ENCODE data around the gene CUL9. TPM values are rescaled to one million over a fixed set of nuclear protein-coding genes. Genes with fewer than 3 reads are reported as not detected.

CUL9 gene
- total RNA-seq, 1 experiment from 2014 or later, result 15.2 TPM

- Histone ChIP-seq H3K9me3 (ENCODE audit: control insufficient read depth, low read depth, low read length) (no peaks in the 10 kb centered on the region), H3K4ac (ENCODE audit: low read depth, low read length) (no peak overlapping the region), H2BK20ac (ENCODE audit: low read depth, low read length, poor library complexity, severe bottlenecking) (no peak overlapping the region), H2AFZ (ENCODE audit: low read length) (no peak overlapping the region), H4K91ac (ENCODE audit: insufficient read length, low read depth, low read length) (no peak overlapping the region), H2BK15ac (ENCODE audit: low read depth, low read length) (no peak overlapping the region), H3K4me2 (ENCODE audit: insufficient read depth, insufficient read length, low read length) (no peak overlapping the region), H3T11ph (ENCODE audit: low read length) (no peak overlapping the region), H3K79me1 (ENCODE audit: insufficient read depth, low read depth, low read length, poor library complexity, severe bottlenecking) (no peaks in the 10 kb centered on the region), H2BK5ac (ENCODE audit: insufficient read length, low read length) (no peak overlapping the region), H3K4me1 (ENCODE audit: insufficient read depth, low read length) (peaks cover 10% of the 10 kb centered on the region; the same call in 1 of the 2 replicates), H4K8ac (replicated peaks; ENCODE audit: insufficient read length, low read depth, low read length) (no peak overlapping the region), H2BK12ac (ENCODE audit: insufficient read length, low read depth, low read length) (no peak overlapping the region), H3K14ac (ENCODE audit: insufficient read depth, low read length) (no peak overlapping the region), H3K9ac (ENCODE audit: extremely low read depth, insufficient read length, low read length) (no peak overlapping the region), H4K5ac (ENCODE audit: insufficient read length, low read depth, low read length) (no peak overlapping the region), H3K18ac (ENCODE audit: insufficient read length, low read depth, low read length) (no peak overlapping the region), H3K27me3 (ENCODE audit: insufficient read depth, low read length) (peaks cover 22% of the 10 kb centered on the region), H3K27ac (ENCODE audit: insufficient read length, low read depth, low read length) (no peak overlapping the region), H2AK5ac (ENCODE audit: insufficient read length, low read length) (no peak overlapping the region), H3K79me2 (ENCODE audit: insufficient read depth, low read length) (no peaks in the 10 kb centered on the region), H2BK120ac (ENCODE audit: low read depth, low read length, poor library complexity, severe bottlenecking) (no peak overlapping the region), H3K23me2 (ENCODE audit: insufficient read length, low read depth, low read length, poor library complexity, severe bottlenecking) (peaks cover 10% of the 10 kb centered on the region), H4K20me1 (ENCODE audit: control insufficient read depth, insufficient read depth, insufficient read length) (no peaks in the 10 kb centered on the region), H3K23ac (ENCODE audit: insufficient read length, low read depth, low read length) (no peak overlapping the region), H3K56ac (ENCODE audit: insufficient read length, low read depth, low read length) (no peak overlapping the region)
- TF ChIP-seq CTCF (conservative IDR thresholded peaks at IDR 0.05), result no peak
- H3K4me3 Mint-ChIP-seq, result no peak overlapping the region
- WGBS (ENCODE audit: extremely low coverage, insufficient read length, low lambda C conversion rate), result no CpG with 5 or more reads among the region's 8 CpGs
- peaks cover 80% of the 10 kb centered on the region for H3K27me3 Mint-ChIP-seq (ENCODE audit: low read depth)
- no peak overlapping the region; a peak in 2 of 7 replicates for H3K27ac Mint-ChIP-seq
- H3K4me1 Mint-ChIP-seq, result peaks cover 37 to 54% of the 10 kb centered on the region in 2 experiments
- H3K9me3 Mint-ChIP-seq, result no peaks in the 10 kb centered on the region; a peak in 1 of 5 replicates
- H3K36me3 Mint-ChIP-seq (ENCODE audit: insufficient read depth in 1 of 3, low read depth in 3 of 3), result no peaks in the 10 kb centered on the region; a peak in 1 of 7 replicates
- DNase-seq, result no peak
Measured at GRCh38 chr6:43271103-43271815, 89.3 kb downstream of the CUL9 start.
